Esophagus squamous epithelium (tissue), 4 donors: ENCODE results near the gene HDDC3.

Experiments
- POLR2A ChIP-seq, 4 donors: fragments of 450-650 bp; IDR thresholded peaks; one replicate each; pipeline ENCODE4 v1.6.1; 2017; ENCODE audit warnings: antibody characterized with exemption in 4 of 4, mild to moderate bottlenecking in 4 of 4, moderate library complexity in 3 of 4
- TF ChIP-seq, protein P1 (sequence below), 6 experiments: fragments of 450-650 bp in 4 of 6; fragments of 200-600 bp in 2 of 6; sonication (generic) in 2 of 6; IDR thresholded peaks; one replicate each; pipeline ENCODE4 v1.5.1; 2016 to 2019; ENCODE audit warnings: antibody characterized with exemption in 6 of 6, mild to moderate bottlenecking in 4 of 6, moderate library complexity in 4 of 6

GRCh38 chr15:90893175-90894090 is 38.9 kb downstream of the HDDC3 start:
- TF ChIP-seq, protein P1, sequence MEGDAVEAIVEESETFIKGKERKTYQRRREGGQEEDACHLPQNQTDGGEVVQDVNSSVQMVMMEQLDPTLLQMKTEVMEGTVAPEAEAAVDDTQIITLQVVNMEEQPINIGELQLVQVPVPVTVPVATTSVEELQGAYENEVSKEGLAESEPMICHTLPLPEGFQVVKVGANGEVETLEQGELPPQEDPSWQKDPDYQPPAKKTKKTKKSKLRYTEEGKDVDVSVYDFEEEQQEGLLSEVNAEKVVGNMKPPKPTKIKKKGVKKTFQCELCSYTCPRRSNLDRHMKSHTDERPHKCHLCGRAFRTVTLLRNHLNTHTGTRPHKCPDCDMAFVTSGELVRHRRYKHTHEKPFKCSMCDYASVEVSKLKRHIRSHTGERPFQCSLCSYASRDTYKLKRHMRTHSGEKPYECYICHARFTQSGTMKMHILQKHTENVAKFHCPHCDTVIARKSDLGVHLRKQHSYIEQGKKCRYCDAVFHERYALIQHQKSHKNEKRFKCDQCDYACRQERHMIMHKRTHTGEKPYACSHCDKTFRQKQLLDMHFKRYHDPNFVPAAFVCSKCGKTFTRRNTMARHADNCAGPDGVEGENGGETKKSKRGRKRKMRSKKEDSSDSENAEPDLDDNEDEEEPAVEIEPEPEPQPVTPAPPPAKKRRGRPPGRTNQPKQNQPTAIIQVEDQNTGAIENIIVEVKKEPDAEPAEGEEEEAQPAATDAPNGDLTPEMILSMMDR (IDR thresholded peaks at IDR 0.05) = no peak
- TF ChIP-seq POLR2A (IDR thresholded peaks at IDR 0.05) = no peak
